ENCODE data around the gene NEK9. TPM values are rescaled to one million over a fixed set of nuclear protein-coding genes. Genes with fewer than 3 reads are reported as not detected.

NEK9 gene
- total and polyA plus RNA-seq, 2 donors (not counting 1 experiment from before 2014, with no cell fraction given), result 35.1 to 110 TPM

GRCh38 chr14:75084513-75084912 is 42.3 kb downstream of the NEK9 start:
- Histone ChIP-seq H3K4me3 (ENCODE audit: control extremely low read depth in 1 of 5, extremely low read depth in 1 of 5, insufficient read depth in 1 of 5, low read depth in 2 of 5, low read length in 4 of 5) (no peak overlapping the region), H3K9me3 (ENCODE audit: control extremely low read depth in 1 of 3, control insufficient read depth in 2 of 3, insufficient read depth in 1 of 3, low read length in 2 of 3) (no peaks in the 10 kb centered on the region), H2AFZ (ENCODE audit: insufficient read depth, low read depth, low read length, poor library complexity, severe bottlenecking) (no peak overlapping the region), H3K79me2 (ENCODE audit: control insufficient read depth, insufficient read depth, low read length) (no peaks in the 10 kb centered on the region), H3K36me3 (replicated peaks in 1 of 2; ENCODE audit: control extremely low read depth in 1 of 2, control insufficient read depth in 1 of 2, extremely low read depth in 1 of 2, insufficient read depth in 2 of 2, low read length in 1 of 2) (peaks cover 4 to 66% of the 10 kb centered on the region in 2 experiments), H4K20me1 (ENCODE audit: control insufficient read depth, insufficient read depth, low read length, poor library complexity, severe bottlenecking) (no peaks in the 10 kb centered on the region), H3K27me3 (replicated peaks in 1 of 4; ENCODE audit: control extremely low read depth in 1 of 4, control insufficient read depth in 3 of 4, insufficient read depth in 4 of 4, low read length in 3 of 4) (no peaks in the 10 kb centered on the region), H3K9ac (ENCODE audit: low read length) (no peak overlapping the region), H3K27ac (ENCODE audit: low read length in 2 of 2) (no peak overlapping the region), H3K4me2 (replicated peaks; ENCODE audit: low read depth, low read length, poor library complexity, severe bottlenecking) (no peak overlapping the region), H3K4me1 (ENCODE audit: control insufficient read depth in 2 of 2, insufficient read depth in 2 of 2, low read length in 2 of 2) (no peaks in the 10 kb centered on the region)
- Mint-ChIP-seq H3K4me3 (no peak overlapping the region), H3K27ac (no peak overlapping the region), H3K9me3 (ENCODE audit: insufficient read depth) (no peaks in the 10 kb centered on the region), H3K27me3 (no peaks in the 10 kb centered on the region), H3K4me1 (no peaks in the 10 kb centered on the region)
- DNase-seq (no peak), ATAC-seq (ENCODE audit: low read depth) (no peak)
- 96% methylated on average over 3 of the region's 5 CpGs for WGBS (ENCODE audit: insufficient coverage)
- intact Hi-C loops (cut with micrococcal nuclease), result no loop called here
- ChIA-PET POLR2A (no interaction called here), CTCF (interaction anchor here (0.8 kb wide), 1 partner anchor 171 kb away, joined by 3 read pairs; no protein-coding TSS in a partner anchor)
- TF ChIP-seq EZH2 (IDR thresholded peaks at IDR 0.05; ENCODE audit: borderline replicate concordance, insufficient read depth, low read depth, low read length, poor library complexity, severe bottlenecking), result no peak
- TF ChIP-seq CTCF (IDR thresholded peaks at IDR 0.05), result no peak

- DNase-seq (no peak), ATAC-seq (ENCODE audit: low read depth) (no peak)
- Mint-ChIP-seq H3K4me3 (no peak overlapping the region), H3K4me1 (no peaks in the 10 kb centered on the region), H3K27me3 (no peaks in the 10 kb centered on the region), H3K9me3 (ENCODE audit: insufficient read depth) (no peaks in the 10 kb centered on the region), H3K27ac (no peak overlapping the region)
- Histone ChIP-seq H3K9me3 (ENCODE audit: control extremely low read depth in 1 of 3, control insufficient read depth in 2 of 3, insufficient read depth in 1 of 3, low read length in 2 of 3) (no peaks in the 10 kb centered on the region), H3K4me3 (ENCODE audit: control extremely low read depth in 1 of 5, extremely low read depth in 1 of 5, insufficient read depth in 1 of 5, low read depth in 2 of 5, low read length in 4 of 5) (no peak overlapping the region), H3K79me2 (ENCODE audit: control insufficient read depth, insufficient read depth, low read length) (no peaks in the 10 kb centered on the region), H3K9ac (ENCODE audit: low read length) (no peak overlapping the region), H3K27me3 (replicated peaks in 1 of 4; ENCODE audit: control extremely low read depth in 1 of 4, control insufficient read depth in 3 of 4, insufficient read depth in 4 of 4, low read length in 3 of 4) (no peaks in the 10 kb centered on the region), H3K4me2 (replicated peaks; ENCODE audit: low read depth, low read length, poor library complexity, severe bottlenecking) (no peak overlapping the region), H3K36me3 (replicated peaks in 1 of 2; ENCODE audit: control extremely low read depth in 1 of 2, control insufficient read depth in 1 of 2, extremely low read depth in 1 of 2, insufficient read depth in 2 of 2, low read length in 1 of 2) (peaks cover 4 to 64% of the 10 kb centered on the region in 2 experiments), H3K27ac (ENCODE audit: low read length in 2 of 2) (no peak overlapping the region), H4K20me1 (ENCODE audit: control insufficient read depth, insufficient read depth, low read length, poor library complexity, severe bottlenecking) (no peaks in the 10 kb centered on the region), H2AFZ (ENCODE audit: insufficient read depth, low read depth, low read length, poor library complexity, severe bottlenecking) (no peak overlapping the region), H3K4me1 (ENCODE audit: control insufficient read depth in 2 of 2, insufficient read depth in 2 of 2, low read length in 2 of 2) (no peaks in the 10 kb centered on the region)
- POLR2A ChIA-PET, result no interaction called here
- CTCF ChIA-PET, result interaction anchor here (0.8 to 1.3 kb wide), 3 partner anchors 8 to 222 kb away, joined by 3 read pairs; no protein-coding TSS in a partner anchor
- intact Hi-C loops (cut with micrococcal nuclease), result no loop called here
- no peak for TF ChIP-seq CTCF (IDR thresholded peaks at IDR 0.05)
- no peak for TF ChIP-seq EZH2 (IDR thresholded peaks at IDR 0.05; ENCODE audit: borderline replicate concordance, insufficient read depth, low read depth, low read length, poor library complexity, severe bottlenecking)
- WGBS (ENCODE audit: insufficient coverage), result no CpG with 5 or more reads among the region's 1 CpG
These were observed 43.6 kb downstream of the NEK9 start for GRCh38 chr14:75083271-75083670.

Measured in B cell (primary cell).